Fibroblast of the conjunctiva (primary cell): ENCODE results near the gene PTPN11.

Source experiments
- DNase-seq: peaks from one replicate; pipeline ENCODE4 v3.0.0-alpha.2; 2010; ENCODE audit warnings: low read depth

PTPN11 gene

GRCh38 chr12:112543751-112544150 is 125.0 kb downstream of the PTPN11 start:
- DNase-seq, result no peak

DNA sequence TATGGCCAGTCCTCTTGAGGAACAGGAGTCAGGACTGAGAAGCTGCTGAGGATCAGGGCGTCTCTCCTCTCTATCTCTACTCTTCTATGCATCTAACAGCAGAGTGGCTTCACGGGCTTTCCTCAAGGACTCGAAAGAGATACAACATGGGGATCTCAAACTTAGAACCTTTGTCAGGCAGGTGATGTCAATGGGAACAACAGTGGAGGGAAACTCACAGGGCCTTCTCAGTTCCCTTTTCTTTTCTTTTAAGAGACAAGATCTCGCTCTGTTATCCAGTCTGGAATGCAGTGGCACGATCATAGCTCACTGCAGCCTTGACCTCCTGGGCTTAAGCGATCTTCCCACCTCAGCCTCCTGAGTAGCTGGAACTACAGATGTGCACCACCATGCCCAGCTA is 127.6 kb downstream of the PTPN11 start:
- no peak for DNase-seq

GRCh38 chr12:112546996-112547395 is 128.2 kb downstream of the PTPN11 start:
- no peak for DNase-seq

DNA sequence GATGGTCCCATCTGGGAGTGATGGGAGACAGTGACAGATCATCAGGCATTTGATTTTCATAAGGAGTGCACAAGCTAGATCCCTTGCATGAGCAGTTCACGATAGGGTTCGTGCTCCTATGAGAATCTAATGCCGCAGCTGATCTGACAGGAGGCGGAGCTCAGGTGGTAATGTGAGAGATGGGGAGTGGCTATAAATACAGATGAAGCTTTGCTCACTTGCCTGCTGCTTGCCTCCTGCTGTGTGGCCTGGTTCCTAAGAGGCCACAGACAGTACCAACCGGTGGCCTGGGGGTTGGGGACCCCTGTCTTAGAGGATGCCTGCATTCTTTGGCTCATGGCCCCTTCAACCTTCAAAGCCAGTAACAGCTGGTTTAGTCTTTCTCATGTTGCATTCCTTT is 130.3 kb downstream of the PTPN11 start:
- no peak for DNase-seq

DNA sequence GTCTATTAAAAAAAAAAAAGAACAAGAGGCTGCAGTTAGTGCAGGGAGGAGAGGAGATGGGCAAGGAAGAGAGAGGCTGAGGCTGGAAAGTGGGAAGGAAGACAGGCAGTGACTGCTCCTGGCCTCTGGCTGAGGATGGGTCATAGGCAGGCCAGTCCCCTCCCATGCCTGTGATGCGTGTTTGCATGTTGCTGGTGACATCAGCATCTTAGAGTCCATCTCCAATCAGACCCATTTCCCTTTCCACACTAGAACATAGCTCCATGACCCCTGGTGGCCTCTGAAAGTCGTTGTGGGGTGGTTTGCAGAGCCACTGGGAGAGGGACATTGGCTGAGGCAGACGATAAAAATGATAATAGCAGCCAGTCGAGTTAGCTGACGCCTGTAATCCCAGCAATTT is 132.9 kb downstream of the PTPN11 start:
- DNase-seq, result no peak

GRCh38 chr12:112555621-112556233 is 137.0 kb downstream of the PTPN11 start:
- no peak for DNase-seq

DNA sequence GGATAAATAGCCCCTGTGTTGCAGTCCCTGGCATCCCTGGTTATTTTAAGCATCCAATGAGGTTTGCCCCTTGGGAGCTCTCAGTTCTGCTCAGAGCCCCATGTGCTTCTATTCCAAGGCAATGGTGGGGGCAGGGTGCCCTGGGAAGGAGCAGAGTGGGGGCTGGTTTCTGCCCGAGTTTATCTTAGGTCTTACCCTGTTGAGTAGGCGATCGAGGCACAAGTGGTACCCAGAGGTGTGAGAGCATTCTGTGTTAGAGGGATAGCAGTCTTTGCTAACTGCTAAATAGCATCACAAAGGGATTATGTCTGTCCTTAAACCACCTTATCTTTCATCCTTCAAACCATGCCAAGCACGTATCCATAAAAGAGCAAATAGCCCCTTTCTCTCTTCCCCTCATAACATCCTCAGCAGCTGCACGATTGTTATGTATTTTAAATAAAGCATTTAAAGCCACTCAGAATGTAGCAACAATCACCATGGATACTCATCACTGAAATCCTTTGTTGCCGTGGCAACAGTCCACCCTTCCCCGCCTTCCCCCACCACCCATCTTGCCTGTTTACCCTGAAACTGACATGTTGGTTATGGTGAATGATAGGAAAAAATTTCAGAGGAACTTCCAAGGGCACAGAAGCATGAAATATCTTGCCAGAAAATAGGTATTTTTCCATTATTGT is 139.3 kb downstream of the PTPN11 start:
- no peak for DNase-seq
